Heart left ventricle (tissue), 16 donors: ENCODE results near the gene TBC1D8. TPM values are rescaled to one million over a fixed set of nuclear protein-coding genes. Genes with fewer than 3 reads are reported as not detected.

ENCODE experiments used
- ATAC-seq, 4 donors: fragments of 200-7000 bp; cut with Tn5 transposase; one replicate each; pipeline ENCODE4 v1.9.1; 2020 to 2022; ENCODE audit warnings: moderate library complexity in 4 of 4, mild to moderate bottlenecking in 3 of 4, moderate number of reproducible peaks in 1 of 4
- DNase-seq, 5 donors: peaks; one replicate each; pipeline ENCODE4 v3.0.0-alpha.2; 2020
- H3K27ac ChIP-seq, 12 donors: fragments of 200-600 bp; sonication (generic) in 4 of 12; one replicate each; pipeline versions ENCODE4 v1.5.0 to v1.8.0; 2016 to 2022; ENCODE audit warnings: mild to moderate bottlenecking in 2 of 12
- H3K27me3 ChIP-seq, 9 donors: fragments of 200-600 bp; sonication (generic) in 2 of 9; one replicate each; pipeline versions ENCODE4 v1.5.1 to v1.8.0; 2016 to 2022; ENCODE audit warnings: mild to moderate bottlenecking in 3 of 9
- H3K36me3 ChIP-seq, 9 donors: fragments of 200-600 bp; sonication (generic) in 2 of 9; one replicate each; pipeline versions ENCODE4 v1.5.0 to v1.8.0; 2018 to 2022; ENCODE audit warnings: mild to moderate bottlenecking in 2 of 9
- H3K4me1 ChIP-seq, 12 donors: fragments of 200-600 bp; sonication (generic) in 4 of 12; one replicate each; pipeline versions ENCODE4 v1.5.0 to v1.8.0; 2016 to 2022; ENCODE audit warnings: mild to moderate bottlenecking in 3 of 12
- H3K4me3 ChIP-seq, 12 donors: fragments of 200-600 bp; sonication (generic) in 4 of 12; one replicate each; pipeline versions ENCODE4 v1.5.0 to v1.8.0; 2017 to 2022; ENCODE audit warnings: mild to moderate bottlenecking in 9 of 12, moderate library complexity in 4 of 12
- H3K9me3 ChIP-seq, 12 donors: fragments of 200-600 bp; sonication (generic) in 4 of 12; one replicate each; pipeline versions ENCODE4 v1.5.0 to v1.8.0; 2016 to 2022; ENCODE audit warnings: mild to moderate bottlenecking in 1 of 12
- CTCF ChIP-seq, 12 donors: fragments of 200-600 bp; sonication (generic) in 4 of 12; IDR thresholded peaks; one replicate each; pipeline versions ENCODE4 v1.5.0 to v1.8.0; 2018 to 2022; ENCODE audit warnings: antibody characterized with exemption in 12 of 12, mild to moderate bottlenecking in 5 of 12
- POLR2A ChIP-seq, 2 donors: fragments of 450-650 bp; IDR thresholded peaks; one replicate each; pipeline ENCODE4 v1.6.1; 2017; ENCODE audit warnings: antibody characterized with exemption in 2 of 2, mild to moderate bottlenecking in 2 of 2, moderate library complexity in 2 of 2
- WGBS, 4 donors: extraction: QIAGEN DNeasy Blood & Tissue Kit in 2 of 4; methylation state at CpG; one replicate each; pipeline versions ENCODE4 v1.1.5 to v1.1.7; 2013 to 2018; 5-methylcytosine and 5-hydroxymethylcytosine counted together
- intact Hi-C, 10 donors: fragments of 100-400 bp; cut with DNase I; formaldehyde crosslinking; loops; one replicate each; pipeline versions ENCODE4 v1.11.1 to v1.14.2; 2022
- polyA plus RNA-seq, 2 donors: library from polyadenylated mRNA; stranded (reverse); fragments of 200-250 nt; gene quantifications; one replicate each; pipeline ENCODE4 v1.2.3, GENCODE V29; 2013
- total RNA-seq, 9 donors: library from RNA; depleted of rRNA in 2 of 9; stranded (reverse); fragments of >200 nt in 2 of 9; fragmentation: NEBNext Ultra II Directional in 3 of 9; extraction: Animal tissue kit (Norgen Biotek cat#: 25700) in 3 of 9; gene quantifications; one replicate each; pipeline versions ENCODE4 v1.1.0 to v1.2.4, GENCODE V29; 2016 to 2023
- donor health status: ischemic (EF 13 %, LVEDD 7.1; RV severe dilation, severe dysfunction).
- donor health status: healthy with polysubstance abuse.
- donor health status: DM: no; HTN: yes; CAD: no.
- donor health status: DM: no; HTN: no; CAD: no.
- donor health status: ischemic (EF 25% LVEDD 6.9; RV normal size, moderate dysfunction).
- donor health status: ischemic (EF 25% LVEDD 5.7; RV mildly dilated, moderate dysfunction).
- donor health status: healthy.
- donor health status: DM: yes; HTN: yes; CAD: no.
- donor health status: ischemic (EF 35%, LVEDD 5.7; RV mildly dilated, moderate dysfunction).
- donor health status: nonischemic (EF 11% LVEDD 7.7; RV severe dilation, severe dysfunction).
- donor health status: DM: yes; HTN: yes; CAD: no.
- donor health status: PGD.
- donor health status: ischemic (EF 29% LVEDD 5.4; RV normal size, mild dysfunction).
- donor health status: nonischemic (EF 23%, LVEDD 6.1; RV moderate dilation, normal function).

Gene TBC1D8
- total and polyA plus RNA-seq, 11 donors, result 30.1 to 61.7 (median 42.9) TPM

- DNase-seq, result no peak
- H3K36me3 ChIP-seq, result peaks cover 0 to 83% (median 43%) of the 10 kb centered on the region in 9 donors
- H3K4me3 ChIP-seq, result no peak overlapping the region
- H3K27ac ChIP-seq, result no peak overlapping the region
- no peaks in the 10 kb centered on the region for H3K9me3 ChIP-seq
- no peak for ATAC-seq
- H3K4me1 ChIP-seq, result no peaks in the 10 kb centered on the region
- WGBS, 4 donors, result 91 to 97% (median 92%) methylated on average over 5 of the region's 5 CpGs
- TF ChIP-seq POLR2A (IDR thresholded peaks at IDR 0.05), result no peak
- TF ChIP-seq CTCF (IDR thresholded peaks at IDR 0.05), result no peak
- no peaks in the 10 kb centered on the region for H3K27me3 ChIP-seq
- intact Hi-C loops, result no loop called here
Measured at GRCh38 chr2:100991404-100991773, 159.8 kb downstream of the TBC1D8 start.

- intact Hi-C loops, result no loop called here
- Histone ChIP-seq H3K27ac (no peak overlapping the region), H3K4me3 (no peak overlapping the region), H3K4me1 (no peaks in the 10 kb centered on the region), H3K9me3 (no peaks in the 10 kb centered on the region), H3K27me3 (no peaks in the 10 kb centered on the region), H3K36me3 (peaks cover 0 to 83% (median 37%) of the 10 kb centered on the region in 9 donors)
- WGBS, 4 donors, result 82 to 85% (median 83%) methylated on average over 17 to 24 of the region's 24 CpGs
- TF ChIP-seq CTCF (IDR thresholded peaks at IDR 0.05) (no peak), POLR2A (IDR thresholded peaks at IDR 0.05) (no peak)
- ATAC-seq, result no peak
- DNase-seq, result no peak
Measured at GRCh38 chr2:100990650-100991403, 160.4 kb downstream of the TBC1D8 start.

- Histone ChIP-seq H3K27me3 (no peaks in the 10 kb centered on the region), H3K4me3 (no peak overlapping the region), H3K27ac (no peak overlapping the region), H3K9me3 (no peaks in the 10 kb centered on the region), H3K4me1 (no peaks in the 10 kb centered on the region), H3K36me3 (peaks cover 0 to 79% (median 31%) of the 10 kb centered on the region in 9 donors)
- 93 to 97% (median 95%) methylated on average over 7 to 9 of the region's 9 CpGs for WGBS, 4 donors
- no peak for ATAC-seq
- TF ChIP-seq POLR2A (IDR thresholded peaks at IDR 0.05) (no peak), CTCF (IDR thresholded peaks at IDR 0.05) (no peak)
- DNase-seq, result no peak
- intact Hi-C loops, result no loop called here
Measured at GRCh38 chr2:100990166-100990565, 161.0 kb downstream of the TBC1D8 start.

GRCh38 chr2:100989666-100990065, 161.5 kb downstream of the TBC1D8 start:
- Histone ChIP-seq H3K4me1 (peaks cover 0 to 2% (median 0%) of the 10 kb centered on the region in 12 donors), H3K27me3 (no peaks in the 10 kb centered on the region), H3K36me3 (peaks cover 0 to 76% (median 26%) of the 10 kb centered on the region in 9 donors), H3K27ac (no peak overlapping the region), H3K9me3 (no peaks in the 10 kb centered on the region), H3K4me3 (no peak overlapping the region)
- intact Hi-C loops, result loop anchor here in 5 of 10 donors (5.0 to 10.0 kb wide), 4 partner anchors 167 to 575 kb away; partner anchors contain the start of genes CHST10 (in 1 of the 5) and NPAS2 (in 1 of the 5)
- no peak for ATAC-seq
- WGBS, 4 donors, result 90 to 94% (median 94%) methylated on average over 3 of the region's 3 CpGs
- TF ChIP-seq POLR2A (IDR thresholded peaks at IDR 0.05) (no peak), CTCF (IDR thresholded peaks at IDR 0.05) (no peak)
- no peak for DNase-seq
